NCI-H1436 treated with DMSO at 0.1 percent for 48 hours (cell line): Measurements from ENCODE around the gene AURKB.
A peak's percentile ranks its signal among the peaks of the same experiment; 100 is the strongest.
"Not testable (repeated sequence)": the region's sequence is repeated elsewhere in the genome, so short reads cannot be mapped to it uniquely, and the experiment has no call there.

Source experiments
- DNase-seq: peaks from one replicate; lab custom pipeline; 2025; lab: John Stamatoyannopoulos, UW

The AURKB gene

GRCh38 chr17:8209907-8210760, at the start of gene AURKB:
Gene AURKB (minus strand): TSS chr17:8210575. CDS start chr17:8210224, 351 bp downstream.
- peak; percentile 70 for DNase-seq

GRCh38 chr17:8257801-8258200, 47.4 kb upstream of the AURKB start:
- no peak for DNase-seq

- no peak for DNase-seq
These were observed 46.3 kb upstream of the AURKB start for GRCh38 chr17:8256691-8257090.

GRCh38 chr17:8256291-8256690, 45.9 kb upstream of the AURKB start:
- no peak for DNase-seq

GRCh38 chr17:8255499-8255898, 45.1 kb upstream of the AURKB start:
- DNase-seq: no peak

- DNase-seq: no peak
These were observed 44.5 kb upstream of the AURKB start for GRCh38 chr17:8254881-8255280.

- DNase-seq: no peak
These were observed 43.4 kb upstream of the AURKB start for GRCh38 chr17:8253801-8254200.

- not testable (repeated sequence) for DNase-seq
These were observed 41.0 kb upstream of the AURKB start for GRCh38 chr17:8251411-8251810.

GRCh38 chr17:8249621-8250500, 39.5 kb upstream of the AURKB start:
- no peak for DNase-seq

GRCh38 chr17:8248751-8249607, 38.6 kb upstream of the AURKB start, which contains the start of gene PFAS:
Gene PFAS (plus strand): TSS chr17:8249289. CDS start chr17:8253938, 4,649 bp downstream.
- DNase-seq: peak; percentile 59

- DNase-seq: no peak
These were observed 34.4 kb upstream of the AURKB start for GRCh38 chr17:8244768-8245167.

GRCh38 chr17:8243827-8244226, 33.5 kb upstream of the AURKB start:
- DNase-seq: no peak

GRCh38 chr17:8237886-8238285, 27.5 kb upstream of the AURKB start:
- no peak for DNase-seq

GRCh38 chr17:8237175-8237574, 26.8 kb upstream of the AURKB start:
- no peak for DNase-seq

- no peak for DNase-seq
These were observed 25.3 kb upstream of the AURKB start for GRCh38 chr17:8235676-8236075.

GRCh38 chr17:8234361-8235270, 24.2 kb upstream of the AURKB start:
- DNase-seq: no peak

GRCh38 chr17:8231701-8232100, 21.3 kb upstream of the AURKB start:
- no peak for DNase-seq

- DNase-seq: no peak
These were observed 16.8 kb upstream of the AURKB start for GRCh38 chr17:8227238-8227581.

GRCh38 chr17:8226536-8227237, 16.3 kb upstream of the AURKB start:
- no peak for DNase-seq

GRCh38 chr17:8225813-8226535, 15.6 kb upstream of the AURKB start:
- DNase-seq: no peak
